ENCODE measurements around the gene TNNI3.

- TF ChIP-seq CTCF (IDR thresholded peaks at IDR 0.05) (no peak), POLR2A (IDR thresholded peaks at IDR 0.05) (no peak)
Observed at GRCh38 chr19:55152017-55152416, 5.5 kb downstream of the TNNI3 start.
